Brain pericyte (primary cell): ENCODE results near the gene C2orf81.
"Not testable (repeated sequence)": the region's sequence is repeated elsewhere in the genome, so short reads cannot be mapped to it uniquely, and the experiment has no call there.

Experiments
- DNase-seq: peaks from one replicate; pipeline ENCODE4 v3.0.0-alpha.2; 2012; ENCODE audit warnings: low read depth, low spot score

The C2orf81 gene

DNA sequence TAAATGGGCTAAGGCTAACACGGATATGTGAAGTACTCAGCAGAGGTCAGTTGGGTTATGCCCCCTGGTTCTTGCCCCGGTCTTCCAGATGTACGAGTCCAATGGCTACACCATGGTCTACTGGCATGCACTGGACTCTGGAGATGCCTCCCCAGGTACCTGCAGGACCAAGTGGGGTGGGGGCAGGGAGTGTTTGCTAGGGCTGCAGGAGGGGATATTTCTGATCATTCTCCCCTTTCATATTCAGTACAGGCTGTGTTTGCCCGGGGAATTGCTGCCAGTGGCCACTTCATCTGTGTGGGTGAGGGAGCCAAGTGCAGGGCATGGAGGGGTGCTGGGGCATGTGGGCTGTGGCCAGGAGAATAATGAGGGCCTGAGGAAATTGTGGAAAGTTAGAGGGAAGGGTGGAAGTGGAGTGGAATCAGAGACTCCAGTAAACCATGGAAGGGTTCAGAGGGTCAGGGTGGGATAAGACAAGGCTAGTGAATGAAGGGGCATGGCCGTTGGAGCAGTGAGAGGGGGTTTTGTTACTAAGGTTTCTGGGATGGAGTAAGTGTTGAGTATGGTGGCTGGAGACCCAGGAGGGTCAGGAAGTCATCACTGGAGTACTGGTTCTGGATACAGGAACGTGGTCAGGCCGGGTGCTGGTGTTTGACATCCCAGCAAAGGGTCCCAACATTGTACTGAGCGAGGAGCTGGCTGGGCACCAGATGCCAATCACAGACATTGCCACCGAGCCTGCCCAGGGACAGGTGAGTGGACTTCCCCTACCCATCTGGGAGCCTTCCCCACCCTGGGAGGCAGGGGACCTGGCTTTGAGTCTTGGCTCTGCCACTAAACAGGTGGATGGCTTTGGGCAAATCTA lies 2.0 kb upstream of the C2orf81 start:
- DNase-seq: no peak

GRCh38 chr2:74420443-74421103 lies 846 bp downstream of the C2orf81 start:
- DNase-seq: not testable (repeated sequence)

DNA sequence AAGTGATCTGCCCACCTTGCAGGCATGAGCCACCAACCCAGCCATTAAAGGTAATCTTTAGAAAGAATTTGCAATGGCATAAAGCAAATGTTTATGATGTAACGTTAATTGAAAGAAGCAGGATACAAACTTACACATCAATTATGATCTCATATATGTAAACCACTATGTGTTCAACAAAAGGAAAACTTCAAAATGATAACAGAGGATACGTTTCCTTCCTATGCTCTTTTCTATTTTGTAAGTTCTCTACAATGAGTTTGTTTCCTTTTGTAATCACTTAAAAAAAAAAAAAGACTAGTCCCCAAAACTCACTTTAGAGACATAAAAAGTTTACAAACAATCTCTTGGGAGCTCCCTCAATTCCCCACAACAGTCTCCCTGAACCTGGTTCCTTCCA lies 1.4 kb downstream of the C2orf81 start:
- DNase-seq: no peak

DNA sequence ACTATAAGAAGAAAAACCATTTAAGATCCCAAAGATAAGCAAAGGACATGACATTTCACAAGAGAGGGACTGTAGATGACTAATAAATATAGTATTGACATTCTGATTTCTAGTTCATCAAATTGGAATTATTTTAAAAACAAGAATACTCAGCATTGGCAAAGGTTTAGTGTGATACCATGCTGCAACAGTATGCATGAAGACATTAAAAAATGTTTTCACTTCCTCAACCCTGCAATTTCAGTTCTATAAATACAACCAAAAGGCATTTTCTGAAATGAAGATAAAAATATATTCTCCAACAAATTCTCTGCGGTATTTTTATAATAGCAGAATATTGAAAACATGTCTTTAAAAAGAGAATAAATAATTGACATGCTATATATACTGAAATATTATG lies 2.1 kb downstream of the C2orf81 start:
- no peak for DNase-seq

DNA sequence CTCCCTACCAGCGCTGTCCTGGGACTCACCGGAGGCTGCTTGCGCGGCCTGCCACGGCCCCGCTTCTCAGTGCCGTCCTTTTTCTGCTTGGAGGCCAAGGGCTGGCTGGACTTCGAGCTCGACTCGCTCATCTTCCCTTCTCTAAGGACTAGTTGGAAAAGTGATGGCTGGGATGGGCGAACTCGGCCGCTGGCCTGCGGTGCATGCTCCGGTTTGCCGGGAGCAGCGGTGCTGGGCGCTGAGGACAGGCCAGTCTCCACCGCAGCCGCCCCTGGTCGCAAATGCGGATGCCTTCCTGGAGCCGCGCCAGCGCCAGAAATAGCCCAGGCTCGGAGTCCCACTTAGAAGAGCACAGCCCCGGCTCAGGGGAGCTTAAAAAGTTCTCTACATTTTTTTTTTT lies 3.1 kb downstream of the C2orf81 start:
- no peak for DNase-seq

- no peak for DNase-seq
Measured at GRCh38 chr2:74417763-74418162, 3.7 kb downstream of the C2orf81 start.

DNA sequence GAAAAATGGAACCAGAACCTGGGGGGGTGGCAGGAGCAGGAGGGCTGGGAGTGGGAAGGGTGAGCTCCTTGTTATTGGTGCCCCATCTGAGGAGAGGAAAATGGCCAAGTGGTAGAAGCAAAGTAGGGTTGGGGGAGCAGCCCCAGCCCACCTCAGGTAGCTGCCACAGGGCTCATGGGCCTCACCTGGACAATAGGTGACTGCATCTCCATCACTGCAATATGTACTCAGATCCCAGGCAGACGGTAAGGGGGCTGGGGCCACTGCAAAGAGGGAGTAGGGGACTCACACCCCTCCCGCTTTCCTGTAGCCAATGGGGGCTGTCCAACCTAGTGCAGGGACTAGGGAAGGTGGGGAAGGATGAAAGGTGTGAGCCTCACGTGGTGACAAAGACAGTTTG lies 4.2 kb downstream of the C2orf81 start:
- no peak for DNase-seq

- no peak for DNase-seq
Measured at GRCh38 chr2:74416778-74417177, 4.6 kb downstream of the C2orf81 start.

GRCh38 chr2:74415762-74416395 lies 5.5 kb downstream of the C2orf81 start:
- no peak for DNase-seq

- DNase-seq: no peak
Measured at GRCh38 chr2:74414881-74415761, 6.3 kb downstream of the C2orf81 start.

GRCh38 chr2:74414441-74414840 lies 7.0 kb downstream of the C2orf81 start:
- no peak for DNase-seq

- no peak for DNase-seq
Measured at GRCh38 chr2:74413001-74413698, 8.3 kb downstream of the C2orf81 start.

GRCh38 chr2:74407682-74408081 lies 13.7 kb downstream of the C2orf81 start:
- no peak for DNase-seq

- no peak for DNase-seq
Measured at GRCh38 chr2:74406035-74406434, 15.4 kb downstream of the C2orf81 start.

DNA sequence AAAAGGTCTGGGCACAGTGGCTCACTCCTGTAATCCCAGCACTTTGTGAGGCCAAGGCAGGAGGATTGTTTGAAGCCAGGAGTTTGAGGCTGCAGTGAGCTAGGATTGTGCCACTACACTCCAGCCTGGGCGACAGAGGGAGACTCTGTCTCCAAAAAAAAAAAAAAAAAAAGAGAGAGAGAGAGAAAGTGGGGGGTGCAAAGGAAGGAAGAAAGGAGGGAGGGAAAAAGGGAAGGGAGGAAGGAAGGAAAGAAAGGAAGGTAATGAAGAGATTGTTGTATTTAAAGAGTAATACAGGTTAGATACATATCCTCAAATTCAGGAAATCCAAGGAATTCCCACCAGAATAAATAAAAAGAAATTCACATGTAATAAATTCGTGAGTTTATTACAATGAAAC lies 19.5 kb downstream of the C2orf81 start:
- DNase-seq: no peak

- no peak for DNase-seq
Measured at GRCh38 chr2:74399785-74400184, 21.6 kb downstream of the C2orf81 start.

DNA sequence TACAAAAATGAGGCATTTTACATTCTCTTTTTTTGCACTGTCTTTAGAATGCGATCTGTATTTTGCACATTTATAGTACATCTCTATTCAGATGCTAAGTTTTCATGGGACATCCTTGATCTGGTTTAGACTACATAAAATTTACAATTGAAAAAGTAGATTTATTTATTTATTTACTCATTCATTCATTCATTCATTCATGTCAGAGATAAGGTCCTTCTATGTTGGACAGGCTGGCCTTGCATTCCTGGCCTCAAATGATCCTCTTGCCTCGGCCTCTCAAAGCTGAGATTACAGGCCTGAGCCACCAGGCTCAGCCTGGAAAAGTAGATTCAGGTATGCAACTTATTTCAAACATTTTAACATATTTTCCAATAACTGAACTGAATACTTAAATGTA lies 25.3 kb downstream of the C2orf81 start:
- DNase-seq: no peak

- no peak for DNase-seq
Measured at GRCh38 chr2:74393525-74393924, 27.9 kb downstream of the C2orf81 start.

DNA sequence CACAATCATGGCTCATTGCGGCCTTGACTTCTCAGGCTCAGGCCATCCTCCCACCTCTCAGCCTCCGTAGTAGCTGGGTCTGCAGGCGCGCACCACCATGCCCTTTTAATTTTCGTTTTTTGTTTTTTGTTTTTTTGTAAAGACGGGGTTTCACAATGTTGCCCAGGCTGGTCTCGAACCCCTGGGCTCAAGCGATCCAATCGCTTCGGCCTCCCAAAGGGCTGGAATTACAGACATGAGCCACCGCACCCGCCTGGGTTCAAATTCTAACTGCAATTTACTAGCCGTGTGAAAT lies 29.0 kb downstream of the C2orf81 start:
- DNase-seq: no peak

DNA sequence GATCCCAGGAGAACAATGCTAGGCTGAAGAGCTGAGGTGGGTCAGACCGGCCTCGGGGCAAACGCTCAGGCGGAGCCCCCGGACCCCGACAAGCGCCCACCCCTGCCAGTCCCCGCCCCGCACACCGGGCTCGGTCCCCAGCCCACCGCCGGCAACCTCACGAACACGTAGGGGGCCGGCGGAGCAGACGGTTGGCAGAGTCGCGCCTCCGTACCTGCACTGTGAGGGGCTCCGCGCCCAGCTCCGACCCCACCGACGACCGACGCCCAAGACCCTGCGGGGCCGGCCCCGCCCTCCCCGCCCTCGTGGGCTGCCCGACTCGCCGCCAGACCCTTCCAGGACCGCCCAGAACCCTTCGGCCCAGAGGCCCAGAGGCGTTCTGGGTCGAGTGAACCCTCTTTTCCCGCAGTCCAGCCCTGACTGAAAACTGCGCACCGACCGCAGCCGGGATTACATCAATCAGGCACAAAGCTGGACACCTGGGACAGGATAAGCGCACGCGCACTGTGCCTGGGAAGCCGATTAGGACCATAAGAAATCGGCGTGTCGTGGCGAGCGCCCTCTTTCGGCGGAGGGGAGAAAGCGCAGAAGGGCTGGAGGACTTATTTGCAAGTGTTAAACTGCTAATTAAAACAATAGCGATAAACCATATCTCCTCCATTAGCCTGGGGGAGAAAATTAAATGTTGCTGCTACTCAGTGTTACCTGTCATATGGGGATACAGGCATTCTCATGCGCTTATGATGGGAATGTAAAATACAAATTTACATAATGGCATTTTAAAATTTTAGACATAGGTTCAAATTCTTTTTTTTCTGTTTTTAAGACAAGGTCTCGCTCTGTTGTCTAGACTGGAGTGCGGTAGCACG lies 29.6 kb downstream of the C2orf81 start:
- peak; percentile 77 for DNase-seq
